Peyer's patch (tissue), 4 donors: Measurements from ENCODE around the gene RUNX3.

Experiments
- CTCF ChIP-seq, 6 experiments: fragments of 450-650 bp in 4 of 6; fragments of 200-600 bp in 2 of 6; sonication (generic) in 1 of 6; IDR thresholded peaks; one replicate each; pipeline ENCODE4 v1.5.1; 2017 to 2019; ENCODE audit warnings: antibody characterized with exemption in 6 of 6, mild to moderate bottlenecking in 3 of 6, moderate library complexity in 1 of 6
- POLR2A ChIP-seq, 2 donors: fragments of 450-650 bp; IDR thresholded peaks; one replicate each; pipeline ENCODE4 v1.5.1; 2017; ENCODE audit warnings: antibody characterized with exemption in 2 of 2, mild to moderate bottlenecking in 2 of 2, moderate library complexity in 2 of 2

- TF ChIP-seq CTCF (IDR thresholded peaks at IDR 0.05) (no peak), POLR2A (IDR thresholded peaks at IDR 0.05) (no peak)
Measured at GRCh38 chr1:24933468-24933867, 3.4 kb upstream of the RUNX3 start.
